ENCODE data around the gene TBC1D2. TPM values are rescaled to one million over a fixed set of nuclear protein-coding genes. Genes with fewer than 3 reads are reported as not detected.
A peak's percentile ranks its signal among the peaks of the same experiment; 100 is the strongest.

Gene TBC1D2
- total and polyA plus RNA-seq, 2 of the 13 experiments (the other 11 are each of a cell fraction or from before 2014, with no cell fraction given), result 2.0 to 2.8 TPM

DNA sequence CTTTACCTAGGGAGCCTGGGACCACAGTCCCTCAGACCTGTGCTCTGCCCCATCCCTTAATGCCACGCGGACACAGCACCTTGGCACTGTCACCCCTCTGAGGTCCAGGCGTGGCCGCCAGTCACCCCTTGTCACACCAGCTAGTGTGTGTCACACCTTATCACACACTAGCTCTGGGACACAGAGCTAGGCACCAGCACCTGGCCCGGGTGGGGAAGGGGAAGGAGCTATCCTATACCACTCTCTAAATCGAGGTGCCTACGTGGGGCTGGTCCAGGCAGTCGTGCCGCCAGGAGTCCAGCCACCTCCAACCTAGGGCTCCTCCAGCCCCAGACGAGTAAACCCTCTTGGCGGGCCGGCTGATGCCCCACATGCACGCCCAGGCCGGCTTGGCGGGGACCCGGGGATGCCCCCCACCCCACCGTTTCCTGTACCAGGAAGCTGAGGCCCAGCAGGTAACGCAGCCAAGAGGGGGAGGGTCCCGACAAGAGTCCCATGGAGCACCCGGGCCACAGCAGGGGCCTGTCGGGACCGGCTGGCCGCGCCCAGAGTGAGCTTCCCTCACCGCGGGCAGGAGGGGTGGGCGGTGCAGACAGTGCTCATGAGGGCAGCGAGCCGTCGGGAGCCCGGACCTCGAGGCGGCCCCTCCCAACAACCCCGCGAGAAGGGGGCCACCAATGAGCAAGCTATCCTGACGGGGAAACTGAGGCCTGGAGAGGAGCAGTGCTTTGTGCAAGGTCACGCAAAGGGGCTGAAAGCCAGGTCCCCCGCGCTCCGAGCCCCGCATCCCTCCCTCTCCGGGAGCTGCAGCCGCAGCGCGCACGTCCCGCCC is 63.6 kb downstream of the TBC1D2 start (continued):
- TF ChIP-seq, protein P1, sequence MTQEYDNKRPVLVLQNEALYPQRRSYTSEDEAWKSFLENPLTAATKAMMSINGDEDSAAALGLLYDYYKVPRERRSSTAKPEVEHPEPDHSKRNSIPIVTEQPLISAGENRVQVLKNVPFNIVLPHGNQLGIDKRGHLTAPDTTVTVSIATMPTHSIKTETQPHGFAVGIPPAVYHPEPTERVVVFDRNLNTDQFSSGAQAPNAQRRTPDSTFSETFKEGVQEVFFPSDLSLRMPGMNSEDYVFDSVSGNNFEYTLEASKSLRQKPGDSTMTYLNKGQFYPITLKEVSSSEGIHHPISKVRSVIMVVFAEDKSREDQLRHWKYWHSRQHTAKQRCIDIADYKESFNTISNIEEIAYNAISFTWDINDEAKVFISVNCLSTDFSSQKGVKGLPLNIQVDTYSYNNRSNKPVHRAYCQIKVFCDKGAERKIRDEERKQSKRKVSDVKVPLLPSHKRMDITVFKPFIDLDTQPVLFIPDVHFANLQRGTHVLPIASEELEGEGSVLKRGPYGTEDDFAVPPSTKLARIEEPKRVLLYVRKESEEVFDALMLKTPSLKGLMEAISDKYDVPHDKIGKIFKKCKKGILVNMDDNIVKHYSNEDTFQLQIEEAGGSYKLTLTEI (CRISPR knock-in tag; conservative IDR thresholded peaks at IDR 0.05), result no peak
- TF ChIP-seq, protein P2, sequence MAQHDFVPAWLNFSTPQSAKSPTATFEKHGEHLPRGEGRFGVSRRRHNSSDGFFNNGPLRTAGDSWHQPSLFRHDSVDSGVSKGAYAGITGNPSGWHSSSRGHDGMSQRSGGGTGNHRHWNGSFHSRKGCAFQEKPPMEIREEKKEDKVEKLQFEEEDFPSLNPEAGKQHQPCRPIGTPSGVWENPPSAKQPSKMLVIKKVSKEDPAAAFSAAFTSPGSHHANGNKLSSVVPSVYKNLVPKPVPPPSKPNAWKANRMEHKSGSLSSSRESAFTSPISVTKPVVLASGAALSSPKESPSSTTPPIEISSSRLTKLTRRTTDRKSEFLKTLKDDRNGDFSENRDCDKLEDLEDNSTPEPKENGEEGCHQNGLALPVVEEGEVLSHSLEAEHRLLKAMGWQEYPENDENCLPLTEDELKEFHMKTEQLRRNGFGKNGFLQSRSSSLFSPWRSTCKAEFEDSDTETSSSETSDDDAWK (CRISPR knock-in tag; IDR thresholded peaks at IDR 0.05), result no peak
- TF ChIP-seq ZNF143 (CRISPR knock-in tag; IDR thresholded peaks at IDR 0.05), result no peak
- TF ChIP-seq CEBPG (CRISPR knock-in tag; IDR thresholded peaks at IDR 0.05), result no peak
- no peak for TF ChIP-seq TP53 (CRISPR knock-in tag; conservative IDR thresholded peaks at IDR 0.05)
- TF ChIP-seq ZNF674 (CRISPR knock-in tag; IDR thresholded peaks at IDR 0.05; ENCODE audit: low read depth), result 0 out of 2 replicates have a peak, but pooled peaks have one; percentile 54
- TF ChIP-seq, protein P3, sequence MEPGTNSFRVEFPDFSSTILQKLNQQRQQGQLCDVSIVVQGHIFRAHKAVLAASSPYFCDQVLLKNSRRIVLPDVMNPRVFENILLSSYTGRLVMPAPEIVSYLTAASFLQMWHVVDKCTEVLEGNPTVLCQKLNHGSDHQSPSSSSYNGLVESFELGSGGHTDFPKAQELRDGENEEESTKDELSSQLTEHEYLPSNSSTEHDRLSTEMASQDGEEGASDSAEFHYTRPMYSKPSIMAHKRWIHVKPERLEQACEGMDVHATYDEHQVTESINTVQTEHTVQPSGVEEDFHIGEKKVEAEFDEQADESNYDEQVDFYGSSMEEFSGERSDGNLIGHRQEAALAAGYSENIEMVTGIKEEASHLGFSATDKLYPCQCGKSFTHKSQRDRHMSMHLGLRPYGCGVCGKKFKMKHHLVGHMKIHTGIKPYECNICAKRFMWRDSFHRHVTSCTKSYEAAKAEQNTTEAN (CRISPR knock-in tag; conservative IDR thresholded peaks at IDR 0.05), result 0 out of 2 replicates have a peak, but pooled peaks have one; percentile 54
- TF ChIP-seq ZSCAN21 (CRISPR knock-in tag; IDR thresholded peaks at IDR 0.05; ENCODE audit: borderline replicate concordance), result peak; percentile 36; the same call in 1 of the 2 replicates
- no peak for TF ChIP-seq SMARCE1 (IDR thresholded peaks at IDR 0.05; ENCODE audit: borderline replicate concordance)
- peak; percentile 55; the same call in 1 of the 2 replicates for TF ChIP-seq GABPB1 (CRISPR knock-in tag; IDR thresholded peaks at IDR 0.05)
- TF ChIP-seq, protein P4, sequence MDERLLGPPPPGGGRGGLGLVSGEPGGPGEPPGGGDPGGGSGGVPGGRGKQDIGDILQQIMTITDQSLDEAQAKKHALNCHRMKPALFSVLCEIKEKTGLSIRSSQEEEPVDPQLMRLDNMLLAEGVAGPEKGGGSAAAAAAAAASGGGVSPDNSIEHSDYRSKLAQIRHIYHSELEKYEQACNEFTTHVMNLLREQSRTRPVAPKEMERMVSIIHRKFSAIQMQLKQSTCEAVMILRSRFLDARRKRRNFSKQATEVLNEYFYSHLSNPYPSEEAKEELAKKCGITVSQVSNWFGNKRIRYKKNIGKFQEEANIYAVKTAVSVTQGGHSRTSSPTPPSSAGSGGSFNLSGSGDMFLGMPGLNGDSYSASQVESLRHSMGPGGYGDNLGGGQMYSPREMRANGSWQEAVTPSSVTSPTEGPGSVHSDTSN (CRISPR knock-in tag; IDR thresholded peaks at IDR 0.05), result no peak
- TF ChIP-seq HNF4A (CRISPR knock-in tag; IDR thresholded peaks at IDR 0.05), result no peak
- TF ChIP-seq KLF12 (CRISPR knock-in tag; IDR thresholded peaks at IDR 0.05; ENCODE audit: borderline replicate concordance), result 0 out of 2 replicates have a peak, but pooled peaks have one; percentile 9
- TF ChIP-seq PHB2 (IDR thresholded peaks at IDR 0.05; ENCODE audit: partially characterized antibody), result no peak
- TF ChIP-seq ZNF567 (CRISPR knock-in tag; IDR thresholded peaks at IDR 0.05; ENCODE audit: borderline replicate concordance), result no peak
- TF ChIP-seq KLF13 (CRISPR knock-in tag; IDR thresholded peaks at IDR 0.05), result no peak
- TF ChIP-seq HNRNPLL (IDR thresholded peaks at IDR 0.05; ENCODE audit: low read depth, low read length, poor library complexity, severe bottlenecking), result peak; percentile 14
- TF ChIP-seq ZNF136 (CRISPR knock-in tag; IDR thresholded peaks at IDR 0.05; ENCODE audit: low read depth), result no peak
- TF ChIP-seq BCL6 (CRISPR knock-in tag; IDR thresholded peaks at IDR 0.05), result no peak
- TF ChIP-seq U2AF2 (IDR thresholded peaks at IDR 0.05; ENCODE audit: low read depth, low read length), result no peak
- no peak for TF ChIP-seq U2AF1 (optimal IDR thresholded peaks at IDR 0.05; ENCODE audit: low read depth, low read length)
- no peak for TF ChIP-seq ZNF543 (CRISPR knock-in tag; IDR thresholded peaks at IDR 0.05)
- no peak for TF ChIP-seq RBM22 (optimal IDR thresholded peaks at IDR 0.05; ENCODE audit: low read length)
- no peak for TF ChIP-seq CBX5 (CRISPR knock-in tag; IDR thresholded peaks at IDR 0.05; ENCODE audit: borderline replicate concordance)
- TF ChIP-seq ZNF430 (CRISPR knock-in tag; IDR thresholded peaks at IDR 0.05), result 0 out of 2 replicates have a peak, but pooled peaks have one; percentile 4
- peak; percentile 77 for TF ChIP-seq ZNF263 (CRISPR knock-in tag; IDR thresholded peaks at IDR 0.05)

Data from HepG2 (cell line).